Measurements from ENCODE around the gene DPEP1. TPM values are rescaled to one million over a fixed set of nuclear protein-coding genes. Genes with fewer than 3 reads are reported as not detected.
"Not testable (repeated sequence)": the region's sequence is repeated elsewhere in the genome, so short reads cannot be mapped to it uniquely, and the experiment has no call there.

Gene DPEP1
- total RNA-seq (2014; rRNA removed; shearing (Covaris generic)), result 6.2 and 10.7 TPM in 2 replicates

DNA sequence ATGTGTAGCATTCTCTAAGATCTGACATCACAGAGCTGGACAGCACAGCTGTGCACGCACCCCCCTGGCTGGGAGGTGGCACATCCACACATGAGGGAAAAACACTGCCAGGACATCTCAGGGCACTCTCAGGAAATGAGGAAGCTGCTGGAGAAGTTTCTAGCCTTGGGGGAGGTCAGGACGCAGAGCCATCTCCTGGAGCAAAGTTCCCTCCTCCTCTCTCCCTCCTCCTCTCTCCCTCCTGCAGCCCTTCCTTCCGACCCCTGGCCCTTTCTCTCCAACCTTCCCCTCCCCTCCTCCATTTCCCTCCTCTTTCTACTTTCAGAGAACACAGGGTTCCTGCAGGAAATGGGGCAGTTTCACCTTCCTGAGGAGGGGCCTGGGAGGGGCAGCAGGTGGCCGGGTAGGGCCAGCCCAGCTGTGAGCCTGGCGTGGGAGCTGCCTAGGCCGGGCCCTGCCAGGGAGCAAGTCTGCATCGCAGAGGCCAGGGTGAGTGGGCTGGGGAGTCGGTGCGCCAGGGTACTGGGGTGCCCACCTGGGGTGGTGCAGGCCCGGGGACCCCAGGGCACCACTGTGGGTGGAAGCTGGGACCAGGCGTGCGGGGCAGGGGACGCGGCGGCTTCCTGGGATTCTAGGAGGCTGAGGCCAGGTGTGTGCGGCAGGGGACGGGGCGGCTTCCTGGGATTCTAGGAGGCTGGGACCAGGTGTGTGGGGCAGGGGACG lies at the start of gene DPEP1:
Gene DPEP1 (plus strand): TSS at position 412 of the 723 bp plus-strand sequence. CDS start 16,769 bp downstream, outside the sequence.
- no peaks in the 10 kb centered on the region for H3K36me3 ChIP-seq
- peaks cover 12% of the 10 kb centered on the region for H3K4me1 ChIP-seq (replicated peaks)
- DNase-seq (ENCODE audit: low read depth in 1 of 2, low spot score in 2 of 2), result no peak
- no peaks in the 10 kb centered on the region for H3K27me3 ChIP-seq (replicated peaks)
- H3K4me3 ChIP-seq, result no peak within 1 kb of the TSS
- H3K27ac ChIP-seq, result no peak within 1 kb of the TSS
- no peaks in the 10 kb centered on the region for H3K9me3 ChIP-seq (replicated peaks)

- peaks cover 50% of the 10 kb centered on the region for H3K36me3 ChIP-seq
- peaks cover 33% of the 10 kb centered on the region for H3K4me1 ChIP-seq (replicated peaks)
- no peak overlapping the region for H3K27ac ChIP-seq
- H3K27me3 ChIP-seq (replicated peaks), result 0 out of 2 replicates have a peak, but pooled peaks cover 2% of the 10 kb centered on the region
- H3K4me3 ChIP-seq, result no peak overlapping the region
- no peaks in the 10 kb centered on the region for H3K9me3 ChIP-seq (replicated peaks)
- DNase-seq (ENCODE audit: low read depth in 1 of 2, low spot score in 2 of 2), result no peak
Measured at GRCh38 chr16:89564476-89565255, 48.8 kb upstream of the DPEP1 start.

GRCh38 chr16:89565256-89565505 lies 48.3 kb upstream of the DPEP1 start:
- H3K27ac ChIP-seq, result no peak overlapping the region
- peaks cover 31% of the 10 kb centered on the region for H3K4me1 ChIP-seq (replicated peaks)
- H3K9me3 ChIP-seq (replicated peaks), result no peaks in the 10 kb centered on the region
- H3K36me3 ChIP-seq, result peaks cover 49% of the 10 kb centered on the region
- peak in 1 of 2 experiments; percentile 38 for DNase-seq (ENCODE audit: low read depth in 1 of 2, low spot score in 2 of 2)
- no peak overlapping the region for H3K4me3 ChIP-seq
- H3K27me3 ChIP-seq (replicated peaks), result 0 out of 2 replicates have a peak, but pooled peaks cover 7% of the 10 kb centered on the region

- H3K36me3 ChIP-seq, result peaks cover 46% of the 10 kb centered on the region
- H3K4me1 ChIP-seq (replicated peaks), result peaks cover 31% of the 10 kb centered on the region
- DNase-seq (ENCODE audit: low read depth in 1 of 2, low spot score in 2 of 2), result peak in 1 of 2 experiments; percentile 46
- H3K27me3 ChIP-seq (replicated peaks), result 0 out of 2 replicates have a peak, but pooled peaks cover 8% of the 10 kb centered on the region
- H3K9me3 ChIP-seq (replicated peaks), result no peaks in the 10 kb centered on the region
- H3K4me3 ChIP-seq, result no peak overlapping the region
- no peak overlapping the region for H3K27ac ChIP-seq
Measured at GRCh38 chr16:89565506-89566372, 47.7 kb upstream of the DPEP1 start.

DNA sequence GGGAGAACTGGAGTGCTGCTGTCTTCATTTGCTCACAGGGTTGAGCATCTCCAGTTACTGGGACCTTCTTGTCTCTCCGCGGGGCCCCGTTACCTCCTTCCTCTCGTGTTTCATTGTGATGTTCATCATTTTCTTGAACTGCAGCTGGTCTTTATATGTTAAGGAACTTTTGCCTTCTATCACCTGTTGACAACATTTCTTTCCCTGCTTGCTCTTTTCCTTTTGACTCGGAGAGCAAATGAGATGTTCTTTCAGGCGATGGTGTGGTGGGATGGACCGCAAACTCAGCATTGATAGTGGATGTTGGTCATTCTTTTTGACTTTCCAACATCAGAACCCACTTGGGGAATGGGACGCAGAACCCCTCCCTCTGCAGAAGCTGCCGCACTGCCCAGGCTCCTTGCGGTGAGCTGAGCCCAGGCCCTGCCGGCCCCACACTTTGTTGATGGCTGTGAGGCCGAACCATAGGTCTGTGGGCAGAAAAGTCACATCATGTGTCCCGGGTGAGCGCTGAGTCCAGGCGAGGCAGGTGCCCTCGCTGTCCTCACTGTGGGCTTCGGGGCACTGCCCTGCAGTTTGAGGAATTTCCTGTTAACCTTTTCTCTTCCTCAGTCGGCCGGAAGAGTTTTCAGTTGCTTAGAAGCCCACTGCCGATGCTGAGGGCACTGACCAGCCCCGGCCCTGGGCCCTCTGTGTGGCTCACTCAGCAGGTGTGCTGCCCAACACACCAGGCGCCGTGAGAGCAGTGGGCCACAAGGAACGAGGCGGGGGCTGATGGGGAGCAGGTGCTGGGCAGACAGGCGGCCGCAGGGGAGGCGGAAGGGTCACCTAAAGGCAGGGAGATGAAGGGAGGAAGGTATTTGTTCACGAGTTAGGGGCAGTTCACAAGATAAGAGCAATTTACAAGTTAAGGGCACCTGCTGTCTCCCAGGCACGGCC lies 45.5 kb upstream of the DPEP1 start:
- H3K27me3 ChIP-seq (replicated peaks), result 0 out of 2 replicates have a peak, but pooled peaks cover 8% of the 10 kb centered on the region
- peaks cover 17% of the 10 kb centered on the region for H3K4me1 ChIP-seq (replicated peaks)

DNA sequence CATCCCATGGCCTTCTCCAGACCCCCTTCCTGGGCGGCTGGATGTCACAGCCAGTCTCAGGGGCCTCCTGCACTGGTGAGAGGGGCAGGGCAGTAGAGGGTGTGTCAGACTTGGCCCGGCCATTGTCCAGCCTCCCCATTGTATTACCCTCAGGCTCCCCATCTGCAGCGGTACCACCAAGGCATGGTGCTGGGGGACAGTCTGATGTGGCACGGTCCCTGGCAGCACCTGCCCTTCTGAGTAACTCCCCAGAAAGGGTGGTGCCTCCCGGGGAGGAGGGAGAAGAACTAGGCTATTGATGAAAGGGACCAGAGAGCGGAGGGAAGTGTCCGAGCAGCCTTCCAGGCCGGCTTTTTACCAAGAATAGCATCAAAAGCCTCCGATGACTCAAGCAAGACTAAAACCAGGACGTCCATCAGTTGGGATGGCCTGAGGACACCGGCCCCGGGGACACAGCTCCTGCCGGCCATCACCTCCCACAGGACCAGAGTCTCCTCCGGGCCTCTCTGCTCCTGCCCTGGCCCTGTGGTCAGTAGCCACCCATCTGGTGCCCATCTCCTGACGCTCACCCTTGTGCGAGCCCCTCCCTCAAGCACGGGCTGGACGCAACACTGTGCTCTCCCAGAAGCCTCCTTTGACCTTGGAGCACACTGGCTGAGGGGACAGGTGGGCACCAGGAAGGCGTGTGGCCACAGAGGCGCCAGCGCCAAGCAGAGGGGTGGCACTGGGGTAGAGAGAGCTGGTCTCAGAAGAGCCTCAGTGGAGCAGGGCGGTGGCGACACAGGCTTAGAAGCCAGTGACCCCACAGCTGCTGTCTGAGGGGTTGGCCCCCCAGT lies 43.7 kb upstream of the DPEP1 start:
- Histone ChIP-seq H3K4me1 (replicated peaks) (peaks cover 20% of the 10 kb centered on the region), H3K36me3 (peaks cover 6% of the 10 kb centered on the region), H3K27ac (no peak overlapping the region), H3K4me3 (no peak overlapping the region), H3K9me3 (replicated peaks) (no peaks in the 10 kb centered on the region), H3K27me3 (replicated peaks) (peaks cover 9% of the 10 kb centered on the region; the same call in 1 of the 2 replicates)
- DNase-seq (ENCODE audit: low read depth in 1 of 2, low spot score in 2 of 2), result no peak

More for the DNA sequence above, 45.5 kb upstream of the DPEP1 start:
- Histone ChIP-seq H3K9me3 (replicated peaks) (no peaks in the 10 kb centered on the region), H3K4me3 (no peak overlapping the region), H3K36me3 (peaks cover 24% of the 10 kb centered on the region), H3K27ac (no peak overlapping the region)
- no peak for DNase-seq (ENCODE audit: low read depth in 1 of 2, low spot score in 2 of 2)

GRCh38 chr16:89570342-89570923 lies 43.0 kb upstream of the DPEP1 start:
- H3K9me3 ChIP-seq (replicated peaks), result no peaks in the 10 kb centered on the region; the same call in 1 of the 2 replicates
- H3K27me3 ChIP-seq (replicated peaks), result peaks cover 15% of the 10 kb centered on the region
- H3K27ac ChIP-seq, result no peak overlapping the region
- H3K36me3 ChIP-seq, result no peaks in the 10 kb centered on the region
- H3K4me1 ChIP-seq (replicated peaks), result peaks cover 20% of the 10 kb centered on the region
- no peak for DNase-seq (ENCODE audit: low read depth in 1 of 2, low spot score in 2 of 2)
- H3K4me3 ChIP-seq, result no peak overlapping the region

DNA sequence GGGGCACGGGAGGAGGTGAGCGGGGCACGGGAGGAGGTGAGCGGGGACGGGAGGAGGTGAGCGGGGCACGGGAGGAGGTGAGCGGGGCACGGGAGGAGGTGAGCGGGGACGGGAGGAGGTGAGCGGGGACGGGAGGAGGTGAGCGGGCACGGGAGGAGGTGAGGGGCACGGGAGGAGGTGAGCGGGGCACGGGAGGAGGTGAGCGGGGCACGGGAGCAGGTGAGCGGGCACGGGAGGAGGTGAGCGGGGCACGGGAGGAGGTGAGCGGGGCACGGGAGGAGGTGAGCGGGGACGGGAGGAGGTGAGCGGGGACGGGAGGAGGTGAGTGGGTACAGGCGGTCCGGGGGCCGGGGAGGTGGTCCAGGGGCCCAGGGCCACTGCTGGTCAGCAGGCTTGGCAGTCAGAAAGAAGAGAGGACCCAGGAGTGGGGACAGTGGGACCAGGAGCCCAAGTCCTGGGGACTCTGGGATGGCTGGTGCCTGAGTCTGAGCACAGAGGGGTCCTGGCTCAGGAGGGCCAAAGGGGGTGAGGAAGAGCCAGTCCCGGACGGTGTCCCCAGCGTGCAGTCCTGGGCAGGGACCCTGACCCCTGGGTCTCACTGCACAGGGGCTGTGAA lies 42.4 kb upstream of the DPEP1 start:
- H3K4me3 ChIP-seq; H3K9me3 ChIP-seq (replicated peaks); DNase-seq (ENCODE audit: low read depth in 1 of 2, low spot score in 2 of 2); H3K36me3 ChIP-seq; H3K27ac ChIP-seq: not testable (repeated sequence)
- Histone ChIP-seq H3K27me3 (replicated peaks) (peaks cover 18% of the 10 kb centered on the region), H3K4me1 (replicated peaks) (peaks cover 13% of the 10 kb centered on the region)

DNA sequence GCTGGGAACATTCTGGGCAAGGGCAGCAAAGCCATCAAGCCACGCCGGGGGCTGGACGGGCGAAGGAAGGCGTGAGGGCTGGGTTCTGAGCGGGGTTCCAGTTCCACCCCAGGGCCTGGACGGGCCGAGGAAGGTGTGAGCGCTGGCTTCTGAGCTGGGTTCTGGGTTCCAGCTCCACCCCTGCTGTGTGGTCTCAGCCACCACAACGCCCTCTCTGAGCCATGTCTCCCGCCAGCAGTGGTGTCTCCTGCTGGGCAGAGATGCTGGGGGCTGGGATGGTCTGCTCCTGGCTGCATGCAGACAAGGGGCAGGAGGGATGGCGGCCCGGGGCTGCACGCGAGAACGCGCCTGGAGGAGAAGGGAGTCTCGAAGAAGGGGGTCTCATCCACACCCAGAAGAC lies 41.8 kb upstream of the DPEP1 start:
- H3K36me3 ChIP-seq, result no peaks in the 10 kb centered on the region
- peaks cover 13% of the 10 kb centered on the region for H3K4me1 ChIP-seq (replicated peaks)
- peaks cover 18% of the 10 kb centered on the region for H3K27me3 ChIP-seq (replicated peaks)
- peaks cover 5% of the 10 kb centered on the region for H3K9me3 ChIP-seq (replicated peaks)
- H3K4me3 ChIP-seq, result no peak overlapping the region
- no peak for DNase-seq (ENCODE audit: low read depth in 1 of 2, low spot score in 2 of 2)
- no peak overlapping the region for H3K27ac ChIP-seq

GRCh38 chr16:89572073-89572484 lies 41.4 kb upstream of the DPEP1 start:
- no peak for DNase-seq (ENCODE audit: low read depth in 1 of 2, low spot score in 2 of 2)
- Histone ChIP-seq H3K4me1 (replicated peaks) (peaks cover 13% of the 10 kb centered on the region), H3K27ac (no peak overlapping the region)

GRCh38 chr16:89572485-89573205 lies 40.8 kb upstream of the DPEP1 start:
- H3K4me3 ChIP-seq, result no peak overlapping the region
- no peak overlapping the region for H3K27ac ChIP-seq
- no peaks in the 10 kb centered on the region for H3K36me3 ChIP-seq
- H3K9me3 ChIP-seq (replicated peaks), result peaks cover 8% of the 10 kb centered on the region
- peaks cover 18% of the 10 kb centered on the region for H3K27me3 ChIP-seq (replicated peaks)
- no peak for DNase-seq (ENCODE audit: low read depth in 1 of 2, low spot score in 2 of 2)
- peaks cover 13% of the 10 kb centered on the region for H3K4me1 ChIP-seq (replicated peaks)

More at GRCh38 chr16:89572073-89572484, 41.4 kb upstream of the DPEP1 start:
- peaks cover 7% of the 10 kb centered on the region for H3K9me3 ChIP-seq (replicated peaks)
- no peaks in the 10 kb centered on the region for H3K36me3 ChIP-seq
- H3K27me3 ChIP-seq (replicated peaks), result peaks cover 18% of the 10 kb centered on the region
- H3K4me3 ChIP-seq, result no peak overlapping the region

Measured in SJSA1 (cell line).